Astrocyte of the spinal cord (primary cell): Measurements from ENCODE around the gene FAU.

Experiments used
- DNase-seq: peaks from one replicate; pipeline ENCODE4 v3.0.0; 2011; ENCODE audit warnings: low read depth, low spot score
- H3K4me3 ChIP-seq: 2 replicates; pipeline ENCODE4 v1.5.1; 2011; ENCODE audit warnings: low read depth, mild to moderate bottlenecking, low read length, moderate library complexity
- in situ Hi-C: cut with HindIII; loops from 2 replicates; pipeline ENCODE4 v1.10.0; 2017; ENCODE audit warnings: low sequenced_read_pairs
- TF ChIP-seq, protein P1 (sequence below): IDR thresholded peaks from 2 replicates; pipeline ENCODE4 v1.5.1; 2012; ENCODE audit warnings: low read depth, mild to moderate bottlenecking, low read length, inconsistent platforms

The FAU gene

GRCh38 chr11:65136515-65137096, 14.7 kb upstream of the FAU start:
- TF ChIP-seq, protein P1, sequence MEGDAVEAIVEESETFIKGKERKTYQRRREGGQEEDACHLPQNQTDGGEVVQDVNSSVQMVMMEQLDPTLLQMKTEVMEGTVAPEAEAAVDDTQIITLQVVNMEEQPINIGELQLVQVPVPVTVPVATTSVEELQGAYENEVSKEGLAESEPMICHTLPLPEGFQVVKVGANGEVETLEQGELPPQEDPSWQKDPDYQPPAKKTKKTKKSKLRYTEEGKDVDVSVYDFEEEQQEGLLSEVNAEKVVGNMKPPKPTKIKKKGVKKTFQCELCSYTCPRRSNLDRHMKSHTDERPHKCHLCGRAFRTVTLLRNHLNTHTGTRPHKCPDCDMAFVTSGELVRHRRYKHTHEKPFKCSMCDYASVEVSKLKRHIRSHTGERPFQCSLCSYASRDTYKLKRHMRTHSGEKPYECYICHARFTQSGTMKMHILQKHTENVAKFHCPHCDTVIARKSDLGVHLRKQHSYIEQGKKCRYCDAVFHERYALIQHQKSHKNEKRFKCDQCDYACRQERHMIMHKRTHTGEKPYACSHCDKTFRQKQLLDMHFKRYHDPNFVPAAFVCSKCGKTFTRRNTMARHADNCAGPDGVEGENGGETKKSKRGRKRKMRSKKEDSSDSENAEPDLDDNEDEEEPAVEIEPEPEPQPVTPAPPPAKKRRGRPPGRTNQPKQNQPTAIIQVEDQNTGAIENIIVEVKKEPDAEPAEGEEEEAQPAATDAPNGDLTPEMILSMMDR = no peak

DNA sequence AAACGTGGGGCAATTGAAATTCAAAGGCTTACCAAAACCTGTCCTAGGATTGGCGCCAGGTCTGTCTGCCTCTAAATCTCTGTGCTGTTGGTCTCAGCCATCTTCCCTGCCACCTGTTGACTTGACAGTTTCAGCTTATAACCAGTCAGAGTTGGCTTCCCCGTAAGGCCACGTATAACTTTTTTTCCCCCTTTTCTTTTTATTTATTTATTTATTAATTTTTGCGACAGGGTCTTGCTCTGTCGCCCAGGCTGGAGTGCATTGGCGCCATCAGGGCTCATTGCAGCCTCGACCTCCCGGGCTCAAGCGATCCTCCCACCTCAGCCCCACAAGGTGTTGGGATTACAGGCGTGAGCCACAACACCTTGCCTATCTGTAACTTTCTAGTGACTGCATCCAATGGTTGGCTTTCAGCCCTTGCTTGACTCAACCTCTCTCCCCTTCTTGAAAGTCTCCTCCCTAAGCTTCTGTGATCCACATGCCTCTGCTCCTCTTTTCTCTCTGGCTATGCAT, 13.8 kb upstream of the FAU start:
- in situ Hi-C loops = no loop called here
- TF ChIP-seq, protein P1 = no peak
- DNase-seq = no peak
- peak overlapping the region; percentile 82 for H3K4me3 ChIP-seq

More at GRCh38 chr11:65136515-65137096, 14.7 kb upstream of the FAU start:
- in situ Hi-C loops = no loop called here
- DNase-seq = no peak
- no peak overlapping the region for H3K4me3 ChIP-seq

- TF ChIP-seq, protein P1 = no peak
- in situ Hi-C loops = no loop called here
- peak; percentile 98 for DNase-seq
- peak overlapping the region; percentile 82 for H3K4me3 ChIP-seq
Observed at GRCh38 chr11:65134952-65135632, 13.2 kb upstream of the FAU start.

DNA sequence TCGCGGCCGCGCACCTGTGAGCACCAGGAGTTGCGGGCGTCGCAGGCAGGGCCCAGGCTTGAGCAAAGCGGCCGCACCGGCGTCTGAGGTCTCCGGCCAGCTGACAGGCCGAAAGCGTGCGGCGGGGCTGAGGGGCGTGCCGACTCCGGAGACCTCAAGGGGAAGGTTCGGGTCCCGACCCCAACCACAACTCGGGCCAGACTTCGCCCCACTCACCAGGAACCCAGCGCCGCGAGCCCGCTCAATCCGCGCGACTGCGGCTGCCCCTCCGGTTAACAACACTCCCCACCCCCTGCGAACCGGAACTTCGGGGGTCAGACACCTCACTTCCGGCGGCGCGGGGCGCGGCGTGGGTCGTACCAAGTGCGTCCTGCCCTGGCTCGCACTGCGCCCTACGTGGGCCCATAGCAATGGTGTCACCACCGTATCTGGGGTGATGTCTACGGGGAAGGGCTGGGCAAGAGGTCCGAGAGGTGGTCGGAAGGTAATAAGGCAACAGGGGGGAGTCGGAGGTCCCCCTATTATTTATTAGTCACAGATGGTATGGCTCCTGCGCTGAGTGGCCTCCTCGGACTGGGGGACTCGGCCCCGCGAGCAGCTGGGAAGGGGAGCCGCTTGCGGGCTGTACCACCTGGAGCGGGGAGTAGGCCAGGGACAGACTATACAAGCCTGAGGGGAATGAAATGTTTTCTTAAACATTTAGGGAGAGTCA, 12.5 kb upstream of the FAU start, which contains the start of gene SYVN1:
TSS of gene SYVN1 (minus strand) at position 280 of the 712 bp plus-strand sequence. CDS start 918 bp downstream, outside the sequence.
- TF ChIP-seq, protein P1 = no peak
- in situ Hi-C loops = no loop called here
- peak; percentile 91 for DNase-seq
- peak within 1 kb of the TSS; percentile 82 for H3K4me3 ChIP-seq

DNA sequence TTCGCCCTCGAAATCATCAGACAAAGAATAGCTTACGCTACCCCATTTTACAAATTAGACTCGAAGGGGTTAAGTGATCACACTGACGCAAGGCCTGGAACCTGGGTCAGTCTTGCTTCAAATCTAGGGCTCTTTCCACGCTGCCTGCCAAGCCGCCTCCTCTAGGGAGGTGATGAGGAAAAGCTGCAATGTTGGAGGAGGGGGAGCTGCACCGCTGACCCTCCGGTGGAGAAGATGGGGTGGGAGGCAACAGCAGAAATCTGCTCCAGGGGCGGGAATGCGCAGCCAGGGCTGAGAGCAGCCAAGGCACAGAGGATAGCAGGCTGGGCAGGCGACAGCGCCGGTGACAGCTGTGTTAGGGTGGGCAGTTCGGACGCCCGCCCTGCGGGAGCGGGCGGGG, 11.8 kb upstream of the FAU start:
- in situ Hi-C loops = no loop called here
- TF ChIP-seq, protein P1 = no peak
- peak overlapping the region; percentile 82 for H3K4me3 ChIP-seq
- DNase-seq = no peak

- peak overlapping the region; percentile 82 for H3K4me3 ChIP-seq
- no peak for DNase-seq
- TF ChIP-seq, protein P1 = no peak
- in situ Hi-C loops = no loop called here
Observed at GRCh38 chr11:65132988-65133700, 11.2 kb upstream of the FAU start.
